Measurements from ENCODE around the gene ASB2. TPM values are rescaled to one million over a fixed set of nuclear protein-coding genes. Genes with fewer than 3 reads are reported as not detected.

ASB2 gene
- total and polyA plus RNA-seq, 2 of the 8 experiments (the other 6 are each of a cell fraction or from before 2014, with no cell fraction given), result 1.0 to 2.1 TPM

GRCh38 chr14:93994919-93995682 is 18.7 kb upstream of the ASB2 start:
- no peaks in the 10 kb centered on the region; the same call in 1 of the 2 replicates for H3K79me1 ChIP-seq (ENCODE audit: low read depth, low read length)
- H3K9me3 ChIP-seq (ENCODE audit: insufficient read depth in 2 of 2, low read depth in 1 of 2, low read length in 1 of 2), result no peaks in the 10 kb centered on the region
- no peak for DNase-seq (ENCODE audit: low read depth in 1 of 2, low spot score in 2 of 2)
- H3K14ac ChIP-seq (ENCODE audit: insufficient read length), result no peak overlapping the region
- CTCF ChIA-PET (ENCODE audit: partially characterized antibody), result interaction anchor here (0.5 to 20.5 kb wide), 11 partner anchors 9 to 1423 kb away, joined by 3 to 484 read pairs (median 3); no protein-coding TSS in a partner anchor
- no peak overlapping the region for H4K91ac ChIP-seq (replicated peaks; ENCODE audit: insufficient read length, low read length)
- no peak overlapping the region for H3K56ac ChIP-seq (replicated peaks; ENCODE audit: insufficient read length, low read depth, low read length)
- H3K4me3 ChIP-seq (ENCODE audit: extremely low read depth in 1 of 4, insufficient read depth in 2 of 4, low read depth in 3 of 4, low read length in 4 of 4), result no peak overlapping the region
- POLR2A ChIA-PET (ENCODE audit: partially characterized antibody), result no interaction called here
- H2BK15ac ChIP-seq (ENCODE audit: low read length), result no peak overlapping the region
- 88% methylated on average over 12 of the region's 13 CpGs; no CpG with 5 or more reads in 1 of the 2 experiments for WGBS, 2 experiments (ENCODE audit: extremely low coverage in 1 of 2, insufficient coverage in 1 of 2, insufficient read length in 1 of 2, insufficient replicate concordance in 2 of 2, low coverage in 1 of 2, low lambda C conversion rate in 2 of 2, missing lambda C conversion rate in 1 of 2)
- no peak overlapping the region for H3K23ac ChIP-seq (ENCODE audit: insufficient read length)
- H3K79me2 ChIP-seq (ENCODE audit: control insufficient read depth in 1 of 2, insufficient read depth in 2 of 2, low read length in 2 of 2), result no peaks in the 10 kb centered on the region
- peaks cover 0 to 6% (median 0%) of the 10 kb centered on the region in 4 experiments; a peak in 2 of 7 replicates for H3K4me1 ChIP-seq (replicated peaks in 1 of 4; ENCODE audit: control insufficient read depth in 3 of 4, insufficient read depth in 4 of 4, low read length in 3 of 4)
- H2BK120ac ChIP-seq (replicated peaks; ENCODE audit: low read depth, low read length), result no peak overlapping the region
- no peak overlapping the region for H3K4ac ChIP-seq (replicated peaks; ENCODE audit: insufficient read length, low read depth, low read length)
- H2AK5ac ChIP-seq (ENCODE audit: low read depth, low read length), result no peak overlapping the region
- no peak overlapping the region for H3K4me2 ChIP-seq (ENCODE audit: insufficient read depth in 1 of 2, low read depth in 2 of 2, low read length in 2 of 2)
- peak; percentile 38; the same call in 1 of the 2 replicates for TF ChIP-seq USF2 (IDR thresholded peaks at IDR 0.05; ENCODE audit: low read length)
- no peak for TF ChIP-seq GABPA (IDR thresholded peaks at IDR 0.05; ENCODE audit: borderline replicate concordance, insufficient read depth, low read length)
- H2AFZ ChIP-seq (ENCODE audit: low read length), result no peak overlapping the region
- no peak overlapping the region for H3K9ac ChIP-seq (replicated peaks in 1 of 4; ENCODE audit: extremely low read depth in 1 of 4, low read depth in 3 of 4, low read length in 3 of 4)
- H2BK5ac ChIP-seq (ENCODE audit: low read depth, low read length), result no peak overlapping the region
- FAIRE-seq, result no peak
- H2BK20ac ChIP-seq (ENCODE audit: low read length), result no peak overlapping the region
- H3K23me2 ChIP-seq (ENCODE audit: low read depth, low read length), result no peaks in the 10 kb centered on the region
- H4K20me1 ChIP-seq (replicated peaks in 1 of 2; ENCODE audit: control insufficient read depth in 1 of 2, insufficient read depth in 2 of 2, low read length in 2 of 2), result no peaks in the 10 kb centered on the region
- no peak overlapping the region for H2BK12ac ChIP-seq (ENCODE audit: low read depth, low read length)
- H3K27me3 ChIP-seq (replicated peaks in 1 of 4; ENCODE audit: control insufficient read depth in 3 of 4, extremely low read depth in 1 of 4, insufficient read depth in 3 of 4, low read length in 3 of 4), result no peaks in the 10 kb centered on the region
- no peak overlapping the region for H3K27ac ChIP-seq (ENCODE audit: low read depth, low read length)
- H3K18ac ChIP-seq (ENCODE audit: extremely low read depth, low read length), result no peak overlapping the region
- H4K5ac ChIP-seq (ENCODE audit: insufficient read length, low read depth, low read length), result no peak overlapping the region
- no peak overlapping the region for H4K8ac ChIP-seq (ENCODE audit: extremely low read depth, insufficient read depth, low read length)
- no peaks in the 10 kb centered on the region for H3K36me3 ChIP-seq (ENCODE audit: control insufficient read depth in 2 of 4, insufficient read depth in 4 of 4, low read length in 3 of 4)
